Posterior vena cava (tissue), 2 donors: Measurements from ENCODE around the gene C1orf159. TPM values are rescaled to one million over a fixed set of nuclear protein-coding genes. Genes with fewer than 3 reads are reported as not detected.

ENCODE experiments used
- DNase-seq: peaks from one replicate; pipeline ENCODE4 v3.0.0-alpha.2; 2020; ENCODE audit warnings: low spot score
- intact Hi-C, 2 donors: fragments of 100-400 bp; cut with DNase I; formaldehyde crosslinking; loops; one replicate each; pipeline versions ENCODE4 v1.14.1 to v1.14.2; 2022 to 2023
- total RNA-seq, 2 donors: library from RNA; stranded (reverse); fragmentation: NEBNext Ultra II Directional; extraction: Animal tissue kit (Norgen Biotek cat#: 25700); gene quantifications; one replicate each; pipeline ENCODE4 v1.2.1, GENCODE V29; 2021
- donor health status: DM: yes; HTN: yes; CAD: no.
- donor health status: DM: yes; HTN: yes; CAD: no.

Gene C1orf159
- total RNA-seq, 2 donors from 2014 or later, result 6.7 to 7.4 TPM

DNA sequence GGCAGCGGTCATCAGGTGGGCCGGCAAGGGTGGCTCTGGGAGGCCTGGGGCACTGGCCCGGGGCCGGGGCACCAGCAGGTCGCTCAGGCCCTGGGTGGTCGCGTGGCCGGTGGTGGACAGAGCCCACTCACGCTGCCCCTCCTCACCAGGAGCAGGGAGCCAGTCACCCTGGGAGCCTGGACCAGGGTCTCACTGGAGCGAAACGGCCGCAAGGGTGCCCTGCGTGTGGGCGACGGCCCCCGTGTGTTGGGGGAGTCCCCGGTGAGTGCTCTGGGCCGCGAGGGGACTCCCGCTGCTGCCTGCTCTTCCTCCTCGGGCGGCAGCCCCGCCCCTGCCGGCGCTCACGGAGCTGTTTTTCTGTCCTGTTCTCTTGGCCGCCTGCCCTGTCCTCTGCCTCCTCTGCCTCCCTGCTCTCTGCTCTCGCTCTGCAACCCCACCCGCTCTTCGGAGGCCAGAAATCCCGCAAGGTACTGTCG lies 65.3 kb downstream of the C1orf159 start:
- intact Hi-C loops, result no loop called here
- DNase-seq, result no peak

DNA sequence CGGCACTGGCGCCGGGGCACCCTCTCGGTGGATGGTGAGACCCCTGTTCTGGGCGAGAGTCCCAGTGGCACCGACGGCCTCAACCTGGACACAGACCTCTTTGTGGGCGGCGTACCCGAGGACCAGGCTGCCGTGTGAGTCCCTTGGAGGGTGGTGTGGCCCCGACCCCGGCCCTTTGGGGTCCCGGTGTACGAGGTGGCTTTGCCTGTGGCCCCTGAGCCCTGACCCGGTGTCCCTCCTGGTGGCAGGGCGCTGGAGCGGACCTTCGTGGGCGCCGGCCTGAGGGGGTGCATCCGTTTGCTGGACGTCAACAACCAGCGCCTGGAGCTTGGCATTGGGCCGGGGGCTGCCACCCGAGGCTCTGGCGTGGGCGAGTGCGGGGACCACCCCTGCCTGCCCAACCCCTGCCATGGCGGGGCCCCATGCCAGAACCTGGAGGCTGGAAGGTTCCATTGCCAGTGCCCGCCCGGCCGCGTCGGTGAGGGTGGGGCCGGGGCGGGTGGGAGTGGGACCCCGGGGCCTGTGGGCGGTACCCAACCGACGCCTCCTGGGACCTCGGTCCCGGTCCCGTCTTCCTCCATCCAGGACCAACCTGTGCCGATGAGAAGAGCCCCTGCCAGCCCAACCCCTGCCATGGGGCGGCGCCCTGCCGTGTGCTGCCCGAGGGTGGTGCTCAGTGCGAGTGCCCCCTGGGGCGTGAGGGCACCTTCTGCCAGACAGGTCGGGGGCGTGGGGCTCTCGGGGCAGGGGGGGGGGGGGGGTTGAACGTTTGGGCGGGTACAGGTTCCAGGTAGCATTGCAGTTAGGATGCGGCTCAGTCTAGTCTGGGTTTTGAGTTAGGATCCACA lies 66.3 kb downstream of the C1orf159 start:
- DNase-seq, result no peak
- intact Hi-C loops, result no loop called here

DNA sequence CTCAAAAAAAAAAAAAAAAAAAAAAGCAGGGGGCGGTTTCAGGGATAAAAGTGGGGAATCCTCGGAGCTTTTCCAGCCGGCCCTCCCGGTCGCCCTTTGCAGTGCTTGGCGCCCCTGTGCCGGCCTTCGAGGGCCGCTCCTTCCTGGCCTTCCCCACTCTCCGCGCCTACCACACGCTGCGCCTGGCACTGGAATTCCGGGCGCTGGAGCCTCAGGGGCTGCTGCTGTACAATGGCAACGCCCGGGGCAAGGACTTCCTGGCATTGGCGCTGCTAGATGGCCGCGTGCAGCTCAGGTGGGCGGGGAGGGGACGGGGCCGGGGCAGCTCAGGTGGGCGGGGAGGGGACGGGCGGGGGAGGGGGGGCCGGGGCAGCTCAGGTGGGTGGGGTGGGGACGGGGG lies 67.1 kb downstream of the C1orf159 start:
- DNase-seq, result no peak
- intact Hi-C loops, result no loop called here

DNA sequence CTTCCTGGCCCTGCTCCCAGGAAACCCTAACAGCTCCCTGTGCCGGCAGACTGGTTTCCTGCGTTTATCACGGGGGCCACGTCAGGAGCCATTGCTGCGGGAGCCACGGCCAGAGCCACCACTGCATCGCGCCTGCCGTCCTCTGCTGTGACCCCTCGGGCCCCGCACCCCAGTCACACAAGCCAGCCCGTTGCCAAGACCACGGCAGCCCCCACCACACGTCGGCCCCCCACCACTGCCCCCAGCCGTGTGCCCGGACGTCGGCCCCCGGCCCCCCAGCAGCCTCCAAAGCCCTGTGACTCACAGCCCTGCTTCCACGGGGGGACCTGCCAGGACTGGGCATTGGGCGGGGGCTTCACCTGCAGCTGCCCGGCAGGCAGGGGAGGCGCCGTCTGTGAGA lies 67.9 kb downstream of the C1orf159 start:
- DNase-seq, result no peak
- intact Hi-C loops, result no loop called here

DNA sequence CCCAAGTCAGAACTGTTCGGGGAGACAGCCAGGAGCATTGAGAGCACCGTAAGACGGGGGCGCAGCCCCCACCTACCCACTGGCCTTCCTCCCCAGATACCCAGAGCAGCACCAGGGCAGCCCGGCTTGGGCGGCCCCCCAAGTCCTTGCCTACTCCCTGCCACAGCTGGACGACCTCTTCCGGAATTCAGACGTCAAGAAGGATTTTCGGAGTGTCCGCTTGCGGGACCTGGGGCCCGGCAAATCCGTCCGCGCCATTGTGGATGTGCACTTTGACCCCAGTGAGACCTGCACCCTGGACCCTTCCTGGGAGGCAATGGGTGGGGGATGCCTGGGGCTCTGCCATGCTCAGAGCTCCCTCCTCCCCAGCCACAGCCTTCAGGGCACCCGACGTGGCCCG lies 68.5 kb downstream of the C1orf159 start:
- intact Hi-C loops, result no loop called here
- DNase-seq, result no peak

DNA sequence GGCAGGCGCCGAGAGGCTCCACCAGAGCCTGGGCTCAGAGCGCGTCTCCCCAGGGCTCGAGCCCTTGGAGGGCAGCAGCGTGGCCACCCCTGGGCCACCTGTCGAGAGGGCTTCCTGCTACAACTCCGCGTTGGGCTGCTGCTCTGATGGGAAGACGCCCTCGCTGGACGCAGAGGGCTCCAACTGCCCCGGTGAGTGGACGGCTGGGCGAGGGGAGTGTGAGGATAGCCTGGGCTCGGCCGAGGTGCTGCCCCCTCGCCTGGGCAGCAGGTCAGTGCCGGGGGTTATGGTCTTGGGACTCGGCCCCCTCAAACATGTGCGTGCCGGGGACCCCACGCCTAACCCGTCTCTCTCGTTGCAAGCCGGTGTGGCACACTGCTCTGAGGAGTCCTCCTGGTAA lies 69.1 kb downstream of the C1orf159 start:
- DNase-seq, result no peak
- intact Hi-C loops, result no loop called here

DNA sequence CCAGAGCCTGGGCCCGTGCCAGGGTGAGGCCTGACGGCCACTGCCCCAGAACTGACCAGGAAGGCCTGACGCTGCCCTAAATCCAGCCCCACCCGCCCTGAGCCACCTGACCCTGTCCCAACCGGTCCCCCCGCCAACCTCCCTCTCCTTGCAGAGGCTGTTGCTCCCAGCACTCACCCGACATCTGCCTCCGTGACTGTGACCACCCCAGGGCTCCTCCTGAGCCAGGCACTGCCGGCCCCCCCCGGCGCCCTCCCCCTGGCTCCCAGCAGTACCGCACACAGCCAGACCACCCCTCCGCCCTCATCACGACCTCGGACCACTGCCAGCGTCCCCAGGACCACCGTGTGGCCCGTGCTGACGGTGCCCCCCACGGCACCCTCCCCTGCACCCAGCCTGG lies 69.6 kb downstream of the C1orf159 start:
- intact Hi-C loops, result no loop called here

DNA sequence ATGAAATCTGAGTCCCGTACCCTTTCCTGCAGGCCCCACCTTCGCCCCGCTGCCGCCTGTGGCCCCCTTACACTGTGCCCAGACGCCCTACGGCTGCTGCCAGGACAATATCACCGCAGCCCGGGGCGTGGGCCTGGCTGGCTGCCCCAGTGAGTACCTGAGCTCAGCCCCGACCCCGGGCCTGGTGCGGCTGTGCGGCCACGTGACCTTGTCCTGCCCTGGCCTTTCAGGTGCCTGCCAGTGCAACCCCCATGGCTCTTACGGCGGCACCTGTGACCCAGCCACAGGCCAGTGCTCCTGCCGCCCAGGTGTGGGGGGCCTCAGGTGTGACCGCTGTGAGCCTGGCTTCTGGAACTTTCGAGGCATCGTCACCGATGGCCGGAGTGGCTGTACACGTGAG lies 70.8 kb downstream of the C1orf159 start:
- no peak for DNase-seq
- intact Hi-C loops, result no loop called here

More for the DNA sequence above, 69.6 kb downstream of the C1orf159 start:
- no peak for DNase-seq

DNA sequence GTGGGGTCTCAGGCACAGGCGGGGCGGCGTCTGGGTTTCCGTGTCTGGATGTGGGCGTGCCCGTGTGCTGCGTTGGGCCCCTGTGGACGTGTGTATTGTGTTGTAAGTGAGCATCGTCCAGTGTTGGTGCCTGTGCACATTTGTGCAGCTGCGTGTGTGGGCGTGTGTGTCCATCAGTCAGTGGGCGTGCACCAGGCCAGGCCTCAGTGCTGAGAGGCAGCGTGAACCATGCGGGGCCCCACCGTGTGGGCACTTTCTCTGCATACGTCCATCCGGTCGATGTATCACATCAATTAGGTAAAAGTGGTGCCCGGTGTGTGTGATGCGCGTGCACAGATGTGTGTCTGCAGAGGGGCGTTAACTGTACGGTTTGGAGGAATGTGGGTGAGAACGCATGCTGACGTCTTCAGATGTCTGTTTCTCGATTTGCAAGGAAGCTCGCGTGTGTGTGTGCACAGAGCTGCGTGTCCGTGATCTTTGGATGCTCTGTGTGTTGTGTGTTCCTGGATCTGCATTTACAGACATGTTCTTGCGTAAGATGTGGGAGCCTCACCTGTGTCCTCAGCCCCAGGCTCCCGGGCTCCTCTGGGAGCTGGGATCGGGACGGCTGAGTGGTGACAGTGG lies 71.3 kb downstream of the C1orf159 start:
- DNase-seq, result no peak
- intact Hi-C loops, result no loop called here

DNA sequence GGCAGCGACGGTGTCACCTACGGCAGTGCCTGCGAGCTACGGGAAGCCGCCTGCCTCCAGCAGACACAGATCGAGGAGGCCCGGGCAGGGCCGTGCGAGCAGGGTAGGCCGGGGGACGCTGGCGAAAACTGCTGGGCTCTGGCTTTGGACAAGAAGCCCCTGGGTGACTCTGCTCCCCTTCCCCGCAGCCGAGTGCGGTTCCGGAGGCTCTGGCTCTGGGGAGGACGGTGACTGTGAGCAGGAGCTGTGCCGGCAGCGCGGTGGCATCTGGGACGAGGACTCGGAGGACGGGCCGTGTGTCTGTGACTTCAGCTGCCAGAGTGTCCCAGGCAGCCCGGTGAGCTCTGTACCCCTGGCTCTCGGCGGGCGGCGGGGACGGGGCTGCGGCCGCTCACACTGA lies 72.0 kb downstream of the C1orf159 start:
- DNase-seq, result no peak
- intact Hi-C loops, result no loop called here

DNA sequence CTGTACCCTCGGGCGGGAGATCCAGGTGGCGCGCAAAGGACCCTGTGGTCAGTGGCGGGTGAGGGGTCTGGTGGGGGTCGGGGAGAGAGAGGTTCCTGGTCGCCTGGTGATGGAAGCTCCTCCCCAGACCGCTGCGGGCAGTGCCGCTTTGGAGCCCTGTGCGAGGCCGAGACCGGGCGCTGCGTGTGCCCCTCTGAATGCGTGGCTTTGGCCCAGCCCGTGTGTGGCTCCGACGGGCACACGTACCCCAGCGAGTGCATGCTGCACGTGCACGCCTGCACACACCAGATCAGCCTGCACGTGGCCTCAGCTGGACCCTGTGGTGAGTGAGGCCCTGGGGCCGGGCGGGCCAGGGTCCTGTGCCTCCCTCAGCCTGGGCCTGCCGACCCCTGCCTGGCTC lies 72.5 kb downstream of the C1orf159 start:
- intact Hi-C loops, result no loop called here

DNA sequence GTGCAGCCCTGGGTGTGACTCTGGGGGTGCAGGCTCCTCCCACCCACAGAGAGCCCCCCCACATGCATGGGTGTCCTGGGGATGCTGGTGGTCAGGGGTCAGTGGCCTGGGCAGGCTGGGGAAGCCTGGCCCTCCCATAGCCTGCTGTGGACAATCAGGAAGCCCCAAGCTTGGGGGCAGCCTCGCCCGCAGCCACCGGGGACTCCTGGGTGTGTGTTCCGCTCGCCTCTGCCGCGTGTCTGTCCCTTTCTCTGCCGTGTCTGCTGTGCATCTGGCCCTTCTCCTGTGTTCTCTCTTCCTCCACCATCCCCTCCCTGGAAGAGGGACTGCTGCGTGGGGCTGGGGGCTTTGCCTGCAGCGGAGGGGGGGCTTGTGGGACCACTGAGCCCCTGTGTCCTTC lies 73.1 kb downstream of the C1orf159 start:
- no peak for DNase-seq
- intact Hi-C loops, result no loop called here

More for the DNA sequence above, 72.5 kb downstream of the C1orf159 start:
- no peak for DNase-seq

DNA sequence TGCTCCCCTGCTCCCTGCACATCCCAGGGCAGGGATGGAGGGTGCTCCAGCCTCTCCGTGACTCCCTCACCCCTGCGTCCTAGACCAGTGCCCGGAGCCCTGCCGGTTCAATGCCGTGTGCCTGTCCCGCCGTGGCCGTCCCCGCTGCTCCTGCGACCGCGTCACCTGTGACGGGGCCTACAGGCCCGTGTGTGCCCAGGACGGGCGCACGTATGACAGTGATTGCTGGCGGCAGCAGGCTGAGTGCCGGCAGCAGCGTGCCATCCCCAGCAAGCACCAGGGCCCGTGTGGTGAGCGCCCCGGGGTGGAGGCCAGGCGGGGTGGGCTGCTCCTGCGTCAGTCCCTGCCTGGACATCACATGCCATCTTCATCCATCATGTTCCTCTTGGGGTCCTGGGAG lies 74.0 kb downstream of the C1orf159 start:
- no peak for DNase-seq
- intact Hi-C loops, result no loop called here

DNA sequence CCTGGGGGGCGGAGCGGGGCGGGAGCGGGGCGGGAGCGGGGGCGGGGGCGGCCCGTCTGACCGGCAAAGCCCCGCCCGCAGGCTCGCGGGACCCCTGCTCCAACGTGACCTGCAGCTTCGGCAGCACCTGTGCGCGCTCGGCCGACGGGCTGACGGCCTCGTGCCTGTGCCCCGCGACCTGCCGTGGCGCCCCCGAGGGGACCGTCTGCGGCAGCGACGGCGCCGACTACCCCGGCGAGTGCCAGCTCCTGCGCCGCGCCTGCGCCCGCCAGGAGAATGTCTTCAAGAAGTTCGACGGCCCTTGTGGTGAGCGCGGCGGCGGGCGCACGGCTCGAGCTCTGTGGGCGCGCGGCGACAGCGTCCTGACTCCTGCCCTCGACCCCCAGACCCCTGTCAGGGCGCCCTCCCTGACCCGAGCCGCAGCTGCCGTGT lies 74.8 kb downstream of the C1orf159 start:
- no peak for DNase-seq
- intact Hi-C loops, result no loop called here

DNA sequence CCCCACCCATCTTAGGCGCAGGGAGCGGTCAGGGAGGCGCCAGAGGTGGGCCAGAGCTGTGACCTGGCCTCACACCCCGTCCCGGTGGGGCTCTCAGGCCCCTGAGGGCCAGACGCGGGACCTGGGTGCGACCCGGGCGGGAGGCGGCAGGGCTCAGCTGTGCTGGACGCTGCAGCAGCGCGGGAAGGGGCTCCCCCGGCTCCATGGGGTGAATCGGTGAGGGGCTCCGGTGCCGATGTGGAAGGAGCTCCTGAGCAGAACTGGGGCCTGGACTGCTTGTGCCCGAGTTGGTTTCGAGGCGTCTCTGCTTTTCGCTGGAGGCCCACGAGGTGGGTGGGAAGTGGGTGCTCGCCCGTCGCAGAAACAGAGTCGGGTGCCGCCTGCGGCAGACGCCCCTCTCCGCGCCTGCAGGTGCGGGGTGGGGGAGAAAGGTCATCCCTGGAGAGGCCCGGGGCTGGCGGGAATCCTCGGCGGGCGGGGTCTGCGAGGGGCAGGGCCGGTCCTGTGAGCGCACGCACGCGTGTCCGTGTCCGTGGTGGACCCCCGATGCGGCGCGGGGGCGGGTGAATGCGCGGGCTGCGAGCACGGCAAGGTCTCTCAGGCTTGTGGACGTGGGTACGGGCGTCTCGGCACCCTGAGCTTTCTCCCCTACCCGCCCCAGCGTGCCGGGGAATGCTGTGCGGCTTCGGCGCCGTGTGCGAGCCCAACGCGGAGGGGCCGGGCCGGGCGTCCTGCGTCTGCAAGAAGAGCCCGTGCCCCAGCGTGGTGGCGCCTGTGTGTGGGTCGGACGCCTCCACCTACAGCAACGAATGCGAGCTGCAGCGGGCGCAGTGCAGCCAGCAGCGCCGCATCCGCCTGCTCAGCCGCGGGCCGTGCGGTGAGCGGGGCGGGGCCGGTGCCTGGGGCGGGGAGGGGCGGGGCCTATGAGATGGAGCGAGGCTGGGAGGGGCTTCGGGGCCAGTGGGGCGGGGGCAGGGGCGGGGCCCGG lies 75.6 kb downstream of the C1orf159 start:
- intact Hi-C loops, result no loop called here
- DNase-seq, result no peak

DNA sequence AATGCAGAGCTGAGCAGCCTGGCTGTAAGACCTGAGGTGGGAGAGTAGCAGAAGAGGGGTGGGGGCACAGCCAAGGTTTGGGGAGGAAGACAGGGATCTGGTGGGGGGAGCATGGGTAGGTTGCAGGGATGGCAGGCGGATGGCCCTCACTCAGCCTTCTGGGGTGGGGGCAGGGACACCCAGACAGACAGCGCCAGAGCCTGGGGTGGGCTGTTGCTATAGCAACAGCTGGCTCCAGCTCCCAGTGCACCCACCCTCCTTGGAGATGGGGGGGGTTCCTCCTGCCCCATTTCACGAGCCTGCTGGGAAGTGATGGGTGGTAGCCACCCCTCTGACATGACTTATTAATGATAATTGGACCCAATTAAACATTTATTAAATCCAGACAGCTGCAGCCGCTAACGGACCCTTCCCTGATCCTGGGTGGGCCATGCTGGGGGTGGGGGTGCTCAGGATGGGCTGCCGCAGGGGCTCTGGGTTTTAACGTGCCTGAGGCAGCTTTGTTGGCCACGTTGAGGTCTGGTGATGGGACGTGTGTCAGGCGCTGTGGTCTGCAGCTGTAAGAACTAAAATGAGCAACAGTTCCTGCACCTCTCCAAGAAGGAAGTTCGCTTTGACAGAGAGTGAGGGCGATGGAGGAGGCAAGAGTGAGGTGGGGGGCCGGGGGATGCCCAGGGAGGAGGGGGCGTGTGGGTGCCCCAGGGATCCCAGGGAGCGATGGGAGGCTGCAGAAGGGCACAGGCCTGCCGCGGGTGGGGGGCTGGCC lies 76.6 kb downstream of the C1orf159 start:
- DNase-seq, result no peak
- intact Hi-C loops, result no loop called here

DNA sequence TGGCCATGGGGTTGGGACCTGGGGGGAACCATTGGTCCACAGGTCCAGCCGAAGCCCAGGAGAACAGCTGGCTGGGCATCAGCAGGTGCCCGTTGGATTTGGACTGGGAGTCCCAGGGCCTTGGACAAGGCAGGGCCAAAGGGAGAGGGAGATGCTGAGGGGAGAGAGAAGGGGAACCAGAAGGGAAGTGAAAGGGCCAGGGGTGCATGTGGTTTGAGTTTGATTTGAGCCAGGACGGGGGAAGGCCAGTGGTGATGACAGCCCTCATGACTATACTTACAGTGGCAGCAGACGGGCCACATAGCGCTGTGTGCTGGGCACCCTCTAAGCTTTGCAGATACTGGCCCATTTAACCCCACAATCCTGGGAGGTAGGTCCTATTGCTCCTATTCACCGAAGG lies 77.2 kb downstream of the C1orf159 start:
- DNase-seq, result no peak
- intact Hi-C loops, result no loop called here

DNA sequence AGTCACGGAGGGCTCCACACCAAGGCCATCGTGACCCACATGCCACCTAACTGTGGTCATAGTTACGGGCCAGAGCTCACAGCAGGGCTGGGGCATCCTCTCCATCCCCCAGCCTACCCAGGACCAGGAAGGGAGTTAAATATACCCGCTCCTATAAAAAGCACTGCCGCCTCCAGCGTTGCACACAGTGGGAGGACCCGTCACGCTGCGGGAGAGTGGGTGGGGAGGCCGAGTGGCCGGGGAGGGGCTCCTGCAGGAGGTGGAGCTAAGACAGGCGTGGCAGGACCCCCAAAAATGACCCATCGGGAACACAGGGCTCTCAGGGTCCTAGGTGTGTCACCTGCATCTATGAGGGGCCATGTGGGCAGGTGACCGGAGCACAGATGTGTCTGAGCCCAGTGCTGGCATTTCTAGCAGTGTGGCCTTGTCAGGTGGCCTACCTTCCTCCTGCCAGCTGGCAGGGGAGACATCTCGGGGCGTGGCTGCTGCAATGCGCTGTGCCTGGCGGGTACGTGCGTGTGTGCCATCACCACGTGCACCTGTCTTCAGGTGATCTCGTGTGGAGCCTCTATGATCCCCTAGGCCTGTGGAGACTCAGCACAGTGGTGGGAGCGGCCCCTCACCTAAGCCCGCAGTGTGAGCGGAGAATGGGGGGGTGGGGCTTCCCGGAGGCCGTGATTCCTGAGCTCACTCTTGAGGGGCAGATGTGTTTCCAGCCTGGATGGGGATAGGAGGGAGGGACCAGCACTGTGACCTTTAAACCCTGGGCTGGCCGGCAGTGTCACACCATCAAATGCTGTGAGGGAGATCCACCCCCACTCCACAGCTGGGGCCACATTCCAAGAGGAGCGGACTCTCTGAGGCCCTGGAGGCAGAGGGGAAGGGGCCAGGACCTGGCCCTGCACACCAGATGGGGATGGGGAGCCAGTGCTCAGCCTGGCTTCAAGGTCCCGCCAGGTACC lies 78.2 kb downstream of the C1orf159 start:
- intact Hi-C loops, result no loop called here
- DNase-seq, result no peak
